Endodermal cell (in vitro differentiated cells): Measurements from ENCODE around the gene EIF3B. TPM values are rescaled to one million over a fixed set of nuclear protein-coding genes. Genes with fewer than 3 reads are reported as not detected.

Experiments used
- DNase-seq: peaks from one replicate; pipeline ENCODE4 v3.0.0-alpha.2; 2017
- H3K27ac ChIP-seq: 2 replicates; pipeline ENCODE4 v1.5.1; 2013; ENCODE audit warnings: mild to moderate bottlenecking, low read depth, low read length, moderate library complexity
- H3K27me3 ChIP-seq: 2 replicates; pipeline ENCODE4 v1.6.1; 2013; ENCODE audit warnings: mild to moderate bottlenecking, low read length, moderate library complexity; ENCODE audit not compliant: insufficient read depth, control insufficient read depth, poor library complexity, severe bottlenecking
- H3K36me3 ChIP-seq: 2 replicates; pipeline ENCODE4 v1.7.0; 2013; ENCODE audit warnings: mild to moderate bottlenecking, low read length, moderate library complexity; ENCODE audit not compliant: control insufficient read depth, insufficient read depth
- H3K4me1 ChIP-seq: one replicate; pipeline ENCODE4 v1.7.0; 2013; ENCODE audit warnings: low read length; ENCODE audit not compliant: control insufficient read depth, insufficient read depth
- H3K4me3 ChIP-seq: 2 replicates; pipeline ENCODE4 v1.5.1; 2013; ENCODE audit warnings: mild to moderate bottlenecking, low read length, moderate library complexity
- H3K9ac ChIP-seq: 2 replicates; pipeline ENCODE4 v1.6.1; 2013; ENCODE audit warnings: mild to moderate bottlenecking, low read length, moderate library complexity; ENCODE audit not compliant: poor library complexity, severe bottlenecking; ENCODE audit errors: extremely low read depth
- H3K9me3 ChIP-seq: 2 replicates; pipeline ENCODE4 v1.6.1; 2013; ENCODE audit warnings: mild to moderate bottlenecking, low read length, moderate library complexity; ENCODE audit not compliant: control insufficient read depth
- H3K27ac Mint-ChIP-seq: 2 replicates; pipeline ENCODE4 v1.8.0; 2020; ENCODE audit warnings: mixed read lengths
- H3K27me3 Mint-ChIP-seq: 2 replicates; pipeline ENCODE4 v1.8.0; 2021; ENCODE audit warnings: mild to moderate bottlenecking, mixed read lengths; ENCODE audit not compliant: insufficient read depth
- H3K36me3 Mint-ChIP-seq: 2 replicates; pipeline ENCODE4 v1.8.0; 2020; ENCODE audit warnings: low read depth, mixed read lengths
- H3K4me1 Mint-ChIP-seq: 2 replicates; pipeline ENCODE4 v1.8.0; 2020; ENCODE audit warnings: mixed read lengths
- H3K4me3 Mint-ChIP-seq: 2 replicates; pipeline ENCODE4 v1.8.0; 2020; ENCODE audit warnings: mild to moderate bottlenecking, moderate library complexity, mixed read lengths
- H3K9me3 Mint-ChIP-seq: 2 replicates; pipeline ENCODE4 v1.8.0; 2020; ENCODE audit warnings: mild to moderate bottlenecking, mixed read lengths
- CTCF ChIP-seq: fragments of 200-600 bp; sonication (generic); conservative IDR thresholded peaks from 2 replicates; pipeline ENCODE4 v1.5.0; 2021; ENCODE audit warnings: antibody characterized with exemption, mild to moderate bottlenecking
- WGBS, 2 experiments: methylation state at CpG; one replicate each; pipeline versions ENCODE4 v1.1.5 to v1.1.7; 2013; ENCODE audit warnings: missing lambda C conversion rate in 2 of 2, mixed read lengths in 1 of 2; ENCODE audit not compliant: insufficient coverage in 1 of 2, insufficient read length in 1 of 2; 5-methylcytosine and 5-hydroxymethylcytosine counted together
- total RNA-seq, 2 donors: library from RNA; stranded (reverse); fragmentation: NEBNext Ultra II Directional in 1 of 2; extraction: Animal tissue kit (Norgen Biotek cat#: 25700) in 1 of 2; gene quantifications; 2 replicates in 1 of 2; 3 replicates in 1 of 2; pipeline ENCODE4 v1.2.1, GENCODE V29; 2021

Gene EIF3B
- total RNA-seq, 2 donors from 2014 or later, result 172 to 220 TPM

GRCh38 chr7:2393706-2394105 is 39.1 kb downstream of the EIF3B start:
- no peaks in the 10 kb centered on the region for H3K9me3 Mint-ChIP-seq
- H3K36me3 ChIP-seq, result no peaks in the 10 kb centered on the region
- DNase-seq, result no peak
- H3K4me3 Mint-ChIP-seq, result no peak overlapping the region
- no peaks in the 10 kb centered on the region for H3K4me1 ChIP-seq
- peaks cover 15% of the 10 kb centered on the region for H3K4me1 Mint-ChIP-seq
- 95% methylated on average over 12 of the region's 12 CpGs for WGBS, 2 experiments
- H3K27me3 Mint-ChIP-seq, result no peaks in the 10 kb centered on the region
- no peak overlapping the region for H3K27ac ChIP-seq
- no peaks in the 10 kb centered on the region for H3K36me3 Mint-ChIP-seq
- no peak for TF ChIP-seq CTCF
- no peaks in the 10 kb centered on the region for H3K9me3 ChIP-seq
- H3K27ac Mint-ChIP-seq, result no peak overlapping the region
- H3K9ac ChIP-seq, result no peak overlapping the region
- H3K27me3 ChIP-seq, result no peaks in the 10 kb centered on the region
- H3K4me3 ChIP-seq, result no peak overlapping the region

GRCh38 chr7:2394566-2395082 is 40.0 kb downstream of the EIF3B start:
- no peak overlapping the region for H3K27ac Mint-ChIP-seq
- H3K4me3 ChIP-seq, result no peak overlapping the region
- TF ChIP-seq CTCF, result no peak
- no peaks in the 10 kb centered on the region for H3K36me3 Mint-ChIP-seq
- no peaks in the 10 kb centered on the region for H3K9me3 ChIP-seq
- peaks cover 12% of the 10 kb centered on the region for H3K4me1 Mint-ChIP-seq
- H3K36me3 ChIP-seq, result no peaks in the 10 kb centered on the region
- no peak overlapping the region for H3K27ac ChIP-seq
- H3K4me3 Mint-ChIP-seq, result no peak overlapping the region
- DNase-seq, result no peak
- H3K9ac ChIP-seq, result no peak overlapping the region
- 93 to 94% methylated on average over 11 to 21 of the region's 21 CpGs for WGBS, 2 experiments
- no peaks in the 10 kb centered on the region for H3K9me3 Mint-ChIP-seq
- H3K27me3 Mint-ChIP-seq, result no peaks in the 10 kb centered on the region
- no peaks in the 10 kb centered on the region for H3K27me3 ChIP-seq
- no peaks in the 10 kb centered on the region for H3K4me1 ChIP-seq

GRCh38 chr7:2398506-2398905 is 43.9 kb downstream of the EIF3B start:
- H3K9ac ChIP-seq, result no peak overlapping the region
- H3K27ac ChIP-seq, result no peak overlapping the region
- H3K9me3 Mint-ChIP-seq, result no peaks in the 10 kb centered on the region
- H3K36me3 ChIP-seq, result no peaks in the 10 kb centered on the region
- H3K27me3 Mint-ChIP-seq, result no peaks in the 10 kb centered on the region
- no peak overlapping the region for H3K4me3 ChIP-seq
- 96 to 97% methylated on average over 3 to 4 of the region's 4 CpGs for WGBS, 2 experiments
- peaks cover 5% of the 10 kb centered on the region for H3K4me1 ChIP-seq
- TF ChIP-seq CTCF, result no peak
- H3K36me3 Mint-ChIP-seq, result no peaks in the 10 kb centered on the region
- no peak overlapping the region for H3K4me3 Mint-ChIP-seq
- peaks cover 9% of the 10 kb centered on the region for H3K4me1 Mint-ChIP-seq
- DNase-seq, result no peak
- no peaks in the 10 kb centered on the region for H3K27me3 ChIP-seq
- no peak overlapping the region for H3K27ac Mint-ChIP-seq
- H3K9me3 ChIP-seq, result no peaks in the 10 kb centered on the region
